ENCODE measurements around the gene CCL25. TPM values are rescaled to one million over a fixed set of nuclear protein-coding genes. Genes with fewer than 3 reads are reported as not detected.

The CCL25 gene
- total and polyA plus RNA-seq, 9 donors = not detected

DNA sequence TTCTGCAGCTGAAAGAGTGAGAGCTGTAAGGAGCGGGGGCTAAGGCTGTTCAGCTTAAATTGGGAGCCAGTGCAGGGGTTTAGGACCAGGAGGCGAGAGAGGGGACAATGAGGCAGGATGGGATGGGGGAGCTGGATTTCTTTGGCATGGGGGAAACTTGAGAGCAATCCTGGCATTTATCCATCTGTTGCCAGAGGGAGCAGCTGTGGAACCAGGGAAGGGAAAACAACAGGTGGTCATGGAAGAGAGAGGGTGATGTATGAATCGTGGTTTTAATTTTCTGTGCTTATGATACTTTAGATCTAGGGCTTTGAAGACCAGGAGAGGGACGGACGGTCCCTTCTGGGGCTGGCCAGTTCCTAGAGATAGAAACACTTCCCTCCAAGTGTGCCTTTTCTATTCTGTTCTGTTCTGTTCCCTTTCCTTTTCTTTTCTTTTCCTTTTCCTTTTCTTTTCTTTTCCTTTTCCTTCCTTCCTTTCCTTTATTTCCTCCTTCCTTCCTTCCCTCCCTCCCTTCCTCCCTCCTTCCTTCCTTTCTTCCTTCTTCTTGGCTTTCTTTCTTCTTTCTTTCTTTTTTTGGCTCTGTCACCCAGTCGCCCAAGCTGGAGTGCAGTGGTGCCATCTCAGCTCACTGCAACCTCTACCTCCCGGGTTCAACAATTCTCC, 16.0 kb upstream of the CCL25 start:
- Histone ChIP-seq H3K27ac (no peak overlapping the region), H3K4me3 (no peak overlapping the region), H3K36me3 (no peaks in the 10 kb centered on the region), H3K9me3 (no peaks in the 10 kb centered on the region), H3K4me1 (ENCODE audit: insufficient read depth) (no peaks in the 10 kb centered on the region), H3K27me3 (no peaks in the 10 kb centered on the region)
- intact Hi-C loops (cut with DNase I) = no loop called here
- WGBS, 3 donors = 46 to 55% (median 47%) methylated on average over 7 of the region's 7 CpGs
- DNase-seq = no peak
- TF ChIP-seq, protein P1, sequence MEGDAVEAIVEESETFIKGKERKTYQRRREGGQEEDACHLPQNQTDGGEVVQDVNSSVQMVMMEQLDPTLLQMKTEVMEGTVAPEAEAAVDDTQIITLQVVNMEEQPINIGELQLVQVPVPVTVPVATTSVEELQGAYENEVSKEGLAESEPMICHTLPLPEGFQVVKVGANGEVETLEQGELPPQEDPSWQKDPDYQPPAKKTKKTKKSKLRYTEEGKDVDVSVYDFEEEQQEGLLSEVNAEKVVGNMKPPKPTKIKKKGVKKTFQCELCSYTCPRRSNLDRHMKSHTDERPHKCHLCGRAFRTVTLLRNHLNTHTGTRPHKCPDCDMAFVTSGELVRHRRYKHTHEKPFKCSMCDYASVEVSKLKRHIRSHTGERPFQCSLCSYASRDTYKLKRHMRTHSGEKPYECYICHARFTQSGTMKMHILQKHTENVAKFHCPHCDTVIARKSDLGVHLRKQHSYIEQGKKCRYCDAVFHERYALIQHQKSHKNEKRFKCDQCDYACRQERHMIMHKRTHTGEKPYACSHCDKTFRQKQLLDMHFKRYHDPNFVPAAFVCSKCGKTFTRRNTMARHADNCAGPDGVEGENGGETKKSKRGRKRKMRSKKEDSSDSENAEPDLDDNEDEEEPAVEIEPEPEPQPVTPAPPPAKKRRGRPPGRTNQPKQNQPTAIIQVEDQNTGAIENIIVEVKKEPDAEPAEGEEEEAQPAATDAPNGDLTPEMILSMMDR (IDR thresholded peaks at IDR 0.05) = no peak
- TF ChIP-seq POLR2A (IDR thresholded peaks at IDR 0.05) (no peak), EP300 (IDR thresholded peaks at IDR 0.05) (no peak)

DNA sequence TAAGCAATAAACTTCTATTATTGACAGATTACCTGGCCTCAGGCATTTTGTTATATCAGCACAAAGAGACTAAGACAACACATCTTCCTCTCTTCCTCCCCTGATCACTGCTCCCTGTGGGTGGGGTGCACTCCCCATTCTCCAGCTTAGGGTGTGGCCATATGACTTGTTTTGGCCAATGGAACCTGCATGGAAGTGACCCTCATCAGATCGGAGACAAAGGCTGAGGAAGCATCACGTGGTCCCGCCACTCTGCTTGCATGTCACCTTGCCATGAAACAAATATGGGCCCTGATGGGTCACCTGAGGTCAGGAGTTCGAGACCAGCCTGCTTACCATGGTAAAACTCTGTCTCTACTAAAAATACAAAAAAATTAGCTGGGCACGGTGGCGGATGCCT, 13.7 kb upstream of the CCL25 start:
- Histone ChIP-seq H3K9me3 (no peaks in the 10 kb centered on the region), H3K4me1 (ENCODE audit: insufficient read depth) (no peaks in the 10 kb centered on the region), H3K36me3 (no peaks in the 10 kb centered on the region), H3K27ac (no peak overlapping the region), H3K4me3 (no peak overlapping the region), H3K27me3 (no peaks in the 10 kb centered on the region)
- WGBS, 3 donors = 76 to 86% (median 81%) methylated on average over 6 of the region's 6 CpGs
- no peak for DNase-seq
- intact Hi-C loops (cut with DNase I) = no loop called here
- TF ChIP-seq EP300 (IDR thresholded peaks at IDR 0.05) = no peak
- no peak for TF ChIP-seq POLR2A (IDR thresholded peaks at IDR 0.05)
- TF ChIP-seq, protein P1 (IDR thresholded peaks at IDR 0.05) = no peak

DNA sequence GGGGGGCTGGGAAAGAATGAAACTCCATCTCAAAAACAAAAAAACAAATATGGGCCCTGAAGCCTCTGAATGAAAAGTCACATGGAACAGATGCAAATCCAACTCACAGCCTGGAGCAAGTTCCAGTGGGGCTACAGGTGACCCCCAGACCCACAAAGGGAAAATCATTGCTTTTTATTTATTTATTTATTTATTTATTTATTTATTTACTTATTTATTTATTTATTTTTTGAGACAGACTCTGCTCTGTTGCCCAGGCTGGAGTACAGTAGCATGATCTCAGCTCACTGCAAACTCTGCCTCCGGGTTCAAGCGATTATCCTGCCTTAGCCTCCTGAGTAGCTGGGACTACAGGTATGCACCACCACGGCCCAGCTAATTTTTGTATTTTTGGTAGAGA, 13.3 kb upstream of the CCL25 start:
- Histone ChIP-seq H3K4me1 (ENCODE audit: insufficient read depth) (no peaks in the 10 kb centered on the region), H3K36me3 (no peaks in the 10 kb centered on the region), H3K27ac (no peak overlapping the region), H3K27me3 (no peaks in the 10 kb centered on the region), H3K4me3 (no peak overlapping the region), H3K9me3 (no peaks in the 10 kb centered on the region)
- intact Hi-C loops (cut with DNase I) = no loop called here
- TF ChIP-seq POLR2A (IDR thresholded peaks at IDR 0.05) (no peak), EP300 (IDR thresholded peaks at IDR 0.05) (no peak)
- TF ChIP-seq, protein P1 (IDR thresholded peaks at IDR 0.05) = no peak
- no peak for DNase-seq
- 86 to 98% (median 93%) methylated on average over 3 of the region's 3 CpGs for WGBS, 3 donors

DNA sequence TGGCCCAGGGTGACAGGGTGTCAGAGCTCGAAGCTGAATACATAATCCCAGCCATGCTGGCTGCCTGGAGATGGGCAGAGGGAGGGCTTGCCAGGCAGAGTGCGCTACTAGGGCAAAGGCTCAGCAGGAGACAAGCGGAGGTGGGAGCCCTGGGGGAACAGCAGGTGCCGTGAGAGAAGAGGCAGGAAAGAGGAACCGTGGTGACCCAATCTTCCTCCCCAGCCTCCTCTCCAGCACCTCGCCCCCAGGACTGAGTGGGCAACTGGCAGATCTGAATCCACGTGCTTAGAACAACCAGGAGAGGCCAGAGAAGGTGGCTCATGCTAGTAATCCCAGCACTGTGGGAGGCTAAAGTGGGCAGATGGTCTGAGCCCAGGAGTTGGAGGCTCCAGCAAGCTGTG, 11.0 kb upstream of the CCL25 start:
- no peak overlapping the region for H3K27ac ChIP-seq
- DNase-seq = no peak
- H3K9me3 ChIP-seq = no peaks in the 10 kb centered on the region
- 72 to 82% (median 76%) methylated on average over 7 of the region's 7 CpGs for WGBS, 3 donors
- intact Hi-C loops (cut with DNase I) = no loop called here
- H3K4me1 ChIP-seq (ENCODE audit: insufficient read depth) = no peaks in the 10 kb centered on the region
- TF ChIP-seq POLR2A (IDR thresholded peaks at IDR 0.05) (no peak), EP300 (IDR thresholded peaks at IDR 0.05) (no peak)
- TF ChIP-seq, protein P1 (IDR thresholded peaks at IDR 0.05) = no peak
- no peaks in the 10 kb centered on the region for H3K27me3 ChIP-seq
- no peaks in the 10 kb centered on the region for H3K36me3 ChIP-seq
- H3K4me3 ChIP-seq = no peak overlapping the region

Measured in ovary (tissue), 9 donors.